K562 (cell line): ENCODE measurements around the gene TTC19. TPM values are rescaled to one million over a fixed set of nuclear protein-coding genes. Genes with fewer than 3 reads are reported as not detected.

Source experiments
- CBFA2T3 ChIP-seq: fragments of 450-650 bp; IDR thresholded peaks from 2 replicates; pipeline ENCODE4 v1.6.1; 2017
- DACH1 ChIP-seq: fragments of 450-650 bp; IDR thresholded peaks from 2 replicates; pipeline ENCODE4 v1.6.1; 2018; ENCODE audit not compliant: partially characterized antibody
- EP300 ChIP-seq: IDR thresholded peaks from 2 replicates; pipeline ENCODE4 v1.6.1; 2012; ENCODE audit warnings: low read length, improper control_type of control experiment
- MAFK ChIP-seq: IDR thresholded peaks from 2 replicates; pipeline ENCODE4 v1.6.1; 2011; ENCODE audit warnings: low read length, improper control_type of control experiment
- NFE2 ChIP-seq: IDR thresholded peaks from 2 replicates; pipeline ENCODE4 v1.6.1; 2014; ENCODE audit warnings: antibody characterized with exemption, low read depth
- POLR3A ChIP-seq: IDR thresholded peaks from 2 replicates; pipeline ENCODE4 v1.6.1; 2011; ENCODE audit warnings: borderline replicate concordance, mild to moderate bottlenecking, moderate library complexity; ENCODE audit not compliant: insufficient read length, insufficient read depth; ENCODE audit errors: extremely low read depth
- ZKSCAN1 ChIP-seq: fragments of 150-350 bp; IDR thresholded peaks from 2 replicates; pipeline ENCODE4 v1.6.1; 2016; ENCODE audit warnings: low read depth, low read length
- ZNF551 ChIP-seq: fragments of 250-450 bp; sonication (Bioruptor Pico); IDR thresholded peaks from 2 replicates; pipeline ENCODE4 v1.5.0; 2021; ENCODE audit warnings: mild to moderate bottlenecking, moderate library complexity
- polyA plus RNA-seq, 8 experiments: library from polyadenylated mRNA; depleted of rRNA in 4 of 8; stranded (reverse) in 5 of 8; unstranded in 3 of 8; fragments of >200 nt; fragmentation: Nextera tagmentation in 2 of 8; fragmentation: Illumina TruSeq in 1 of 8; extraction: Ambion mirVana in 2 of 8; extraction: Trizol in 1 of 8; gene quantifications; 2 replicates each; pipeline versions ENCODE4 v1.2.1 to v1.2.3, GENCODE V29; 2011 to 2014; ENCODE audit warnings: inconsistent platforms in 1 of 8, missing spikeins in 1 of 8
- total RNA-seq, 7 experiments: library from RNA; depleted of rRNA in 6 of 7; stranded (reverse); fragments of >200 nt in 6 of 7; fragmentation: Illumina TruSeq in 2 of 7; extraction: Trizol in 2 of 7; gene quantifications; 2 replicates each; pipeline versions ENCODE4 v1.2.1 to v1.2.3, GENCODE V29; 2011 to 2021; ENCODE audit warnings: low replicate concordance in 1 of 7
- TF ChIP-seq, protein P1 (sequence below): fragments of 450-650 bp; IDR thresholded peaks from 2 replicates; pipeline ENCODE4 v1.6.1; 2016; ENCODE audit warnings: borderline replicate concordance
- TF ChIP-seq, protein P2 (sequence below): fragments of 250-450 bp; sonication (Bioruptor Pico); IDR thresholded peaks from 2 replicates; pipeline ENCODE4 v1.5.0; 2021; ENCODE audit warnings: mild to moderate bottlenecking, moderate library complexity
- TF ChIP-seq, protein P3 (sequence below): fragments of 450-650 bp; IDR thresholded peaks from 2 replicates; pipeline ENCODE4 v1.6.1; 2016; ENCODE audit warnings: low read depth

The TTC19 gene
- total and polyA plus RNA-seq, 9 of the 15 experiments (the other 6 are each of a cell fraction or from before 2014, with no cell fraction given), result 8.1 to 60.8 (median 25.3) TPM

DNA sequence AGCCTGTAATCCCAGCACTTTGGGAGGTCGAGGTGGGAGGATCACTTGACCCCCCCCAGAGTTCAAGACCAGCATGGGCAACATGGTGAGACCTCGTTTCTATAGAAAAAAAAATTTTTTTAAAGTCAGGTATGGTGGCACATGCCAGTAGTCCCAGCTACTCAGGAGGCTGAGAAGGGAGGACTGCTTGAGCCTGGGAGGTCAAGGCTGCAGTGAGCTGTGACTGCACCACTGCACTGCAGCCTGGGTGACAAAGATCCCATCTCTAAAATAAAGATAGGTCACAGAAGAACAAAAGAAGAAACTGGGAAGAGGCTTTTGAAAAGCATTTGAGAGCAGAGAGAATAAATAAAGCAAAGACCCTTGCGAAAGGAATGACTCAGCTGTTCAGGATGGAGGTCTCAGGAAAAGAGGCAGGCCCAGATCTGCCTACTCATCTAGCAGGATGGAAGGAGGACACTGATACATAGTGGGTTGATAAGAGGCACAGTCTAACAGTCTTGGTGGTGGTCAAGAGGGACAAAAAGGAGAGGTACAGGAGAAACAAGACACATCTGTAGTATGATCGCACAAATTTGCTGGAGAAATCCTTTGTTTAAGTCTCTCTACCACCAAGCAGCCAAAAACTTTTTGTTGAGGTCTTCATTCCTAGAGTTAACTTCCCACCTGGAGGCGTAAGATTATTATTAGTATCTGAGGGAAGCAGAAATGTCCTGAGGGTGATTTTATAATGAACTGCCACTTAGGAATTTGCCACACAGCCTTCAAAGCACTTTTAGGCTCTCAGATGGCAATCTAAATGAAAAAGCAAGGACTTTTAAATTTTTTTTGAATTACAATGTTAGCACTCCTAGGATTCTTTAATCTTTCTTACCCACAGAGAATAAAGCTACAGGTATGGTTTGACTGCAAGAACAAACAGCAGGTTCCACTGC, 17.7 kb upstream of the TTC19 start (continued):
- peak; percentile 62 for TF ChIP-seq CBFA2T3
- TF ChIP-seq, protein P1, sequence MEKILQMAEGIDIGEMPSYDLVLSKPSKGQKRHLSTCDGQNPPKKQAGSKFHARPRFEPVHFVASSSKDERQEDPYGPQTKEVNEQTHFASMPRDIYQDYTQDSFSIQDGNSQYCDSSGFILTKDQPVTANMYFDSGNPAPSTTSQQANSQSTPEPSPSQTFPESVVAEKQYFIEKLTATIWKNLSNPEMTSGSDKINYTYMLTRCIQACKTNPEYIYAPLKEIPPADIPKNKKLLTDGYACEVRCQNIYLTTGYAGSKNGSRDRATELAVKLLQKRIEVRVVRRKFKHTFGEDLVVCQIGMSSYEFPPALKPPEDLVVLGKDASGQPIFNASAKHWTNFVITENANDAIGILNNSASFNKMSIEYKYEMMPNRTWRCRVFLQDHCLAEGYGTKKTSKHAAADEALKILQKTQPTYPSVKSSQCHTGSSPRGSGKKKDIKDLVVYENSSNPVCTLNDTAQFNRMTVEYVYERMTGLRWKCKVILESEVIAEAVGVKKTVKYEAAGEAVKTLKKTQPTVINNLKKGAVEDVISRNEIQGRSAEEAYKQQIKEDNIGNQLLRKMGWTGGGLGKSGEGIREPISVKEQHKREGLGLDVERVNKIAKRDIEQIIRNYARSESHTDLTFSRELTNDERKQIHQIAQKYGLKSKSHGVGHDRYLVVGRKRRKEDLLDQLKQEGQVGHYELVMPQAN, result no peak
- peak; percentile 65; the same call in 1 of the 2 replicates for TF ChIP-seq EP300
- TF ChIP-seq POLR3A, result no peak
- peak; percentile 35 for TF ChIP-seq DACH1
- TF ChIP-seq MAFK, result peak; percentile 70; the same call in 1 of the 2 replicates
- TF ChIP-seq, protein P2, sequence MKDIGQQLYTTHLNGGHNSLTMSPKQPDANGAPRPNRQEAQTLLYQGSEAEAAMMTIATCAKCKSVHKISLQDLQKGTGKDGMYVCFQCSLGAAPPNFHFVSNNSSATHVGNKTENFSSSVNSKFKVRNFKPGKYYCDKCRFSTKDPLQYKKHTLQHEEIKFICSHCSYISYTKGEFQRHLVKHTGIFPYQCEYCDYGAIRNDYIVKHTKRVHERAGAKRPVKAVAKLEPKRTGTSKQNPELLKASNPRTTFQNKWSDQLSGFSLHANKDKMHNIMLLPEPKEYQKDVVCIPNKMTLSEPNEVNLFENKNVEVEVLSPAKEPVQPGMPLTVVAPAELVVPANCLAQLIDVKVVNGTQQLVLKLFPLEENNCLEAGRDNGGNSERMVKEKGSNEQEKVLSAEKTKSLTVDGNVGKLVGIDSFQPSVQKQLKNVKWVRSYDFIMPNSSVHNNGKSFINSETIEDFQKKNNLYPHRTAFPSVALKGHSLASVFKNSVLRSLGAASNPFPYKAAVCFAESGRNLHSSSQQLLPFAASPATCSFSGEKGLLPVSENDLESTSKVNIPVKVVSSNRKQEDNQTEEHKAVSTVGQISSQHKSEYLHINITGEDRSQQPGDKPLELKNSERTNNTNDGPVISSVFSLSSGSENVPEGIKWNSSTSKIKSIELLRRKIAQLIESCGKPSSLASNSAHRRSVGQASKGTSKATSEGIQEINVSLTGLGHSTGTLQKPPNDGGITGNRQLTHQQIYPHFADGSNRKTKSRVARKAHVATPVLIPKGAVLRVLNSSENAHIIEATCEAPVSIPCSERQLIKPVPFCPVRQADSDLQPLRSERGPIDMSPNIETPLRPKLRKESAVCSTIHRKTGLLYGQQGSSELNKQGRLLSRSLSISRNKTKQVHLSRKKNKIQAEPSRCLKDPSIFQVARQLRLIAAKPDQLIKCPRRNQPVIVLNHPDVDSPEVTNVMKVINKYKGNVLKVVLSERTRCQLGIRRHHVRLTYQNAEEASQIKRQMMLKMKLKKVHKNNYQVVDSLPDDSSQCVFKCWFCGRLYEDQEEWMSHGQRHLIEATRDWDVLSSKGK, result no peak
- TF ChIP-seq ZKSCAN1, result no peak
- TF ChIP-seq NFE2, result peak; percentile 93
- TF ChIP-seq ZNF551, result no peak
- TF ChIP-seq, protein P3, sequence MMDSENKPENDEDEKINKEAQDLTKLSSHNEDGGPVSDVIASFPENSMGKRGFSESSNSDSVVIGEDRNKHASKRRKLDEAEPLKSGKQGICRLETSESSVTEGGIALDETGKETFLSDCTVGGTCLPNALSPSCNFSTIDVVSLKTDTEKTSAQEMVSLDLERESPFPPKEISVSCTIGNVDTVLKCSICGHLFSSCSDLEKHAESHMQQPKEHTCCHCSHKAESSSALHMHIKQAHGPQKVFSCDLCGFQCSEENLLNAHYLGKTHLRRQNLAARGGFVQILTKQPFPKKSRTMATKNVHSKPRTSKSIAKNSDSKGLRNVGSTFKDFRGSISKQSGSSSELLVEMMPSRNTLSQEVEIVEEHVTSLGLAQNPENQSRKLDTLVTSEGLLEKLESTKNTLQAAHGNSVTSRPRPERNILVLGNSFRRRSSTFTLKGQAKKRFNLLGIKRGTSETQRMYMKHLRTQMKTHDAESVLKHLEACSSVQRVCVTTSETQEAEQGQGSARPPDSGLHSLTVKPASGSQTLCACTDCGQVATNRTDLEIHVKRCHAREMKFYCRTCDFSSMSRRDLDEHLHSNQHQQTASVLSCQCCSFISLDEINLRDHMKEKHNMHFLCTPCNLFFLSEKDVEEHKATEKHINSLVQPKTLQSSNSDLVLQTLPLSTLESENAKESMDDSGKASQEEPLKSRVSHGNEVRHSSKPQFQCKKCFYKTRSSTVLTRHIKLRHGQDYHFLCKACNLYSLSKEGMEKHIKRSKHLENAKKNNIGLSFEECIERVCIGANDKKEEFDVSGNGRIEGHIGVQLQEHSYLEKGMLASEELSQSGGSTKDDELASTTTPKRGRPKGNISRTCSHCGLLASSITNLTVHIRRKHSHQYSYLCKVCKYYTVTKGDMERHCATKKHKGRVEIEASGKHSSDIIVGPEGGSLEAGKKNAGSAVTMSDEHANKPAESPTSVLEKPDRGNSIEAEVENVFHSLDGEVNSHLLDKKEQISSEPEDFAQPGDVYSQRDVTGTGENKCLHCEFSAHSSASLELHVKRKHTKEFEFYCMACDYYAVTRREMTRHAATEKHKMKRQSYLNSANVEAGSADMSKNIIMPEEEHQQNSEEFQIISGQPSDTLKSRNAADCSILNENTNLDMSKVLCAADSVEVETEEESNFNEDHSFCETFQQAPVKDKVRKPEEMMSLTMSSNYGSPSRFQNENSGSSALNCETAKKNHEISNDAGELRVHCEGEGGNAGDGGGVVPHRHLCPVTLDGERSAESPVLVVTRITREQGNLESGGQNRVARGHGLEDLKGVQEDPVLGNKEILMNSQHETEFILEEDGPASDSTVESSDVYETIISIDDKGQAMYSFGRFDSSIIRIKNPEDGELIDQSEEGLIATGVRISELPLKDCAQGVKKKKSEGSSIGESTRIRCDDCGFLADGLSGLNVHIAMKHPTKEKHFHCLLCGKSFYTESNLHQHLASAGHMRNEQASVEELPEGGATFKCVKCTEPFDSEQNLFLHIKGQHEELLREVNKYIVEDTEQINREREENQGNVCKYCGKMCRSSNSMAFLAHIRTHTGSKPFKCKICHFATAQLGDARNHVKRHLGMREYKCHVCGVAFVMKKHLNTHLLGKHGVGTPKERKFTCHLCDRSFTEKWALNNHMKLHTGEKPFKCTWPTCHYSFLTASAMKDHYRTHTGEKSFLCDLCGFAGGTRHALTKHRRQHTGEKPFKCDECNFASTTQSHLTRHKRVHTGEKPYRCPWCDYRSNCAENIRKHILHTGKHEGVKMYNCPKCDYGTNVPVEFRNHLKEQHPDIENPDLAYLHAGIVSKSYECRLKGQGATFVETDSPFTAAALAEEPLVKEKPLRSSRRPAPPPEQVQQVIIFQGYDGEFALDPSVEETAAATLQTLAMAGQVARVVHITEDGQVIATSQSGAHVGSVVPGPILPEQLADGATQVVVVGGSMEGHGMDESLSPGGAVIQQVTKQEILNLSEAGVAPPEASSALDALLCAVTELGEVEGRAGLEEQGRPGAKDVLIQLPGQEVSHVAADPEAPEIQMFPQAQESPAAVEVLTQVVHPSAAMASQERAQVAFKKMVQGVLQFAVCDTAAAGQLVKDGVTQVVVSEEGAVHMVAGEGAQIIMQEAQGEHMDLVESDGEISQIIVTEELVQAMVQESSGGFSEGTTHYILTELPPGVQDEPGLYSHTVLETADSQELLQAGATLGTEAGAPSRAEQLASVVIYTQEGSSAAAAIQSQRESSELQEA, result 0 out of 2 replicates have a peak, but pooled peaks have one; percentile 35
